Measurements from ENCODE around the gene ACCSL.

DNA sequence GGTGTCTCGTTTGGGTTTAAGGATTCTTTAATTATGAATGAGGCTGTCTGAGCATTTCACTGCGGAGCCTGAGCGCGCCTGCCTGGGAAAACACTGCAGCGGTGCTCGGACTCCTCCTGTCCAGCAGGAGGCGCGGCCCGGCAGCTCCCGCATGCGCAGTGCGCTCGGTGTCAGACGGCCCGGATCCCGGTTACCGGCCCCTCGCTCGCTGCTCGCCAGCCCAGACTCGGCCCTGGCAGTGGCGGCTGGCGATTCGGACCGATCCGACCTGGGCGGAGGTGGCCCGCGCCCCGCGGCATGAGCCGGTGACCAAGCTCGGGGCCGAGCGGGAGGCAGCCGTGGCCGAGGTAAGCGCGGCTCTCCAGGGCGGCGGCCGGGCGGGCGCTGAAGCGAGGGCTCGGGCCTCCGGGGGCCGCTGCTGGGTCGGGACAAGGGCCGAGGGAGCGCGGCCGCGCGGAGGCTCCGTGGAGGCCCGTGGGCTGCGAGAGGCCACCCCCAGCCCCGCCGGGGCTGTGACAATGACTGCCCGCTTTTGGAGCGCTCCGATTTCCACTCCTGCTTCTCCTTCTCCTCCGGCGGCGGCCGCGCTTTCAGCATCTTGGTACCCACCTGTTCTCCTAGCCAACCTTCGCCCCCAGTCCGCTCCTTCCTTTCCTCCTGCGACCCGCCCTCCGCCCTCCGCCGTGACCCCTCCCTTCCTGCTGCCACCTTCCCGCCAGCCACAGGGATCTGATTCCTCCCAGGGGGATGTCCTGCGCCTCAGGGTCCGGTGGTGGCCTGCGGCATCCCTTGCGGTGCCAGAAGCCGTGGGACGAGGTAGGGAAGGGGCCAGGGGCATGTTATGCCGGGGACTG is 48.0 kb downstream of the ACCSL start, which contains the start of gene EXT2:
- TF ChIP-seq, protein P1, sequence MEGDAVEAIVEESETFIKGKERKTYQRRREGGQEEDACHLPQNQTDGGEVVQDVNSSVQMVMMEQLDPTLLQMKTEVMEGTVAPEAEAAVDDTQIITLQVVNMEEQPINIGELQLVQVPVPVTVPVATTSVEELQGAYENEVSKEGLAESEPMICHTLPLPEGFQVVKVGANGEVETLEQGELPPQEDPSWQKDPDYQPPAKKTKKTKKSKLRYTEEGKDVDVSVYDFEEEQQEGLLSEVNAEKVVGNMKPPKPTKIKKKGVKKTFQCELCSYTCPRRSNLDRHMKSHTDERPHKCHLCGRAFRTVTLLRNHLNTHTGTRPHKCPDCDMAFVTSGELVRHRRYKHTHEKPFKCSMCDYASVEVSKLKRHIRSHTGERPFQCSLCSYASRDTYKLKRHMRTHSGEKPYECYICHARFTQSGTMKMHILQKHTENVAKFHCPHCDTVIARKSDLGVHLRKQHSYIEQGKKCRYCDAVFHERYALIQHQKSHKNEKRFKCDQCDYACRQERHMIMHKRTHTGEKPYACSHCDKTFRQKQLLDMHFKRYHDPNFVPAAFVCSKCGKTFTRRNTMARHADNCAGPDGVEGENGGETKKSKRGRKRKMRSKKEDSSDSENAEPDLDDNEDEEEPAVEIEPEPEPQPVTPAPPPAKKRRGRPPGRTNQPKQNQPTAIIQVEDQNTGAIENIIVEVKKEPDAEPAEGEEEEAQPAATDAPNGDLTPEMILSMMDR (IDR thresholded peaks at IDR 0.05), result peak; percentile 78
- TF ChIP-seq EZH2 (IDR thresholded peaks at IDR 0.05), result no peak

Data from neural progenitor cell (in vitro differentiated cells).